Mucosa of rectum (tissue), 2 donors: ENCODE data around the gene MPO.

Experiments
- H3K27ac ChIP-seq, 2 donors: one replicate each; pipeline ENCODE4 v1.7.0; 2013; ENCODE audit warnings: inconsistent platforms in 2 of 2, low read depth in 2 of 2, low read length in 2 of 2
- H3K27me3 ChIP-seq, 2 donors: one replicate each; pipeline ENCODE4 v1.7.0; 2013; ENCODE audit warnings: low read length in 2 of 2; ENCODE audit not compliant: control insufficient read depth in 2 of 2, insufficient read depth in 2 of 2
- H3K36me3 ChIP-seq, 2 donors: one replicate each; pipeline ENCODE4 v1.7.0; 2013; ENCODE audit warnings: low read length in 2 of 2; ENCODE audit not compliant: control insufficient read depth in 2 of 2, insufficient read depth in 2 of 2
- H3K4me1 ChIP-seq, 2 donors: one replicate each; pipeline ENCODE4 v1.7.0; 2013; ENCODE audit warnings: low read length in 2 of 2, mild to moderate bottlenecking in 1 of 2; ENCODE audit not compliant: control insufficient read depth in 2 of 2, insufficient read depth in 2 of 2
- H3K4me3 ChIP-seq, 2 donors: one replicate each; pipeline ENCODE4 v1.7.0; 2013; ENCODE audit warnings: low read length in 2 of 2
- H3K9ac ChIP-seq, 2 donors: one replicate each; pipeline ENCODE4 v1.7.0; 2013; ENCODE audit warnings: low read length in 2 of 2, low read depth in 1 of 2, mild to moderate bottlenecking in 1 of 2
- H3K9me3 ChIP-seq, 2 donors: one replicate each; pipeline ENCODE4 v1.7.0; 2013; ENCODE audit warnings: low read length in 2 of 2; ENCODE audit not compliant: control insufficient read depth in 2 of 2
- donor health status: healthy.
- donor health status: Normal muscosa, but diverticular disease.

Gene MPO

GRCh38 chr17:58280480-58281217, at the start of gene MPO:
MPO (minus strand) TSS chr17:58280935; CDS start chr17:58280758, 177 bp downstream.
- Histone ChIP-seq H3K36me3 (no peaks in the 10 kb centered on the region), H3K4me1 (no peaks in the 10 kb centered on the region), H3K27ac (no peak within 1 kb of the TSS), H3K4me3 (no peak within 1 kb of the TSS), H3K9me3 (no peaks in the 10 kb centered on the region), H3K27me3 (peaks cover 0 to 14% of the 10 kb centered on the region in 2 donors), H3K9ac (no peak within 1 kb of the TSS)

- H3K4me3 ChIP-seq: peak overlapping the region; percentile 1 to 82
- H3K27me3 ChIP-seq: no peaks in the 10 kb centered on the region
- H3K9me3 ChIP-seq: no peaks in the 10 kb centered on the region
- H3K36me3 ChIP-seq: peaks cover 0 to 2% of the 10 kb centered on the region in 2 donors
- peaks cover 10 to 13% of the 10 kb centered on the region in 2 donors for H3K4me1 ChIP-seq
- no peak overlapping the region for H3K9ac ChIP-seq
- H3K27ac ChIP-seq: peak overlapping the region in 1 of 2 donors; percentile 89
Observed at GRCh38 chr17:58329810-58330537, 49.2 kb upstream of the MPO start.

GRCh38 chr17:58329035-58329809, 48.5 kb upstream of the MPO start:
- peak overlapping the region in 1 of 2 donors; percentile 9 for H3K9ac ChIP-seq
- H3K27ac ChIP-seq: peak overlapping the region in 1 of 2 donors; percentile 40
- H3K36me3 ChIP-seq: peaks cover 0 to 2% of the 10 kb centered on the region in 2 donors
- peaks cover 9 to 16% of the 10 kb centered on the region in 2 donors for H3K4me1 ChIP-seq
- H3K9me3 ChIP-seq: no peaks in the 10 kb centered on the region
- peak overlapping the region in 1 of 2 donors; percentile 82 for H3K4me3 ChIP-seq
- H3K27me3 ChIP-seq: no peaks in the 10 kb centered on the region

- Histone ChIP-seq H3K4me3 (peak within 1 kb of the TSS in 1 of 2 donors; percentile 82), H3K27me3 (no peaks in the 10 kb centered on the region), H3K27ac (peak within 1 kb of the TSS in 1 of 2 donors; percentile 40), H3K36me3 (peaks cover 0 to 2% of the 10 kb centered on the region in 2 donors), H3K9ac (peak within 1 kb of the TSS in 1 of 2 donors; percentile 9), H3K4me1 (peaks cover 9 to 16% of the 10 kb centered on the region in 2 donors), H3K9me3 (no peaks in the 10 kb centered on the region)
Observed at GRCh38 chr17:58328195-58329034, 47.7 kb upstream of the MPO start, which contains the start of gene TSPOAP1. TSPOAP1 (minus strand) TSS chr17:58328795; CDS start chr17:58327920, 875 bp downstream.

GRCh38 chr17:58327363-58328194, 46.8 kb upstream of the MPO start:
- peak overlapping the region in 1 of 2 donors; percentile 61 for H3K4me3 ChIP-seq
- H3K27me3 ChIP-seq: no peaks in the 10 kb centered on the region
- H3K9ac ChIP-seq: no peak overlapping the region
- H3K4me1 ChIP-seq: peaks cover 9 to 16% of the 10 kb centered on the region in 2 donors
- H3K27ac ChIP-seq: peak overlapping the region in 1 of 2 donors; percentile 40
- H3K36me3 ChIP-seq: peaks cover 0 to 2% of the 10 kb centered on the region in 2 donors
- no peaks in the 10 kb centered on the region for H3K9me3 ChIP-seq

- no peak overlapping the region for H3K4me3 ChIP-seq
- no peaks in the 10 kb centered on the region for H3K9me3 ChIP-seq
- H3K27me3 ChIP-seq: no peaks in the 10 kb centered on the region
- H3K4me1 ChIP-seq: peaks cover 9 to 16% of the 10 kb centered on the region in 2 donors
- H3K27ac ChIP-seq: no peak overlapping the region
- no peak overlapping the region for H3K9ac ChIP-seq
- peaks cover 0 to 2% of the 10 kb centered on the region in 2 donors for H3K36me3 ChIP-seq
Observed at GRCh38 chr17:58326609-58327362, 46.1 kb upstream of the MPO start.

GRCh38 chr17:58325976-58326468, 45.3 kb upstream of the MPO start:
- Histone ChIP-seq H3K4me3 (no peak overlapping the region), H3K27ac (no peak overlapping the region), H3K27me3 (no peaks in the 10 kb centered on the region), H3K36me3 (peaks cover 0 to 2% of the 10 kb centered on the region in 2 donors), H3K9ac (no peak overlapping the region), H3K4me1 (peaks cover 9 to 16% of the 10 kb centered on the region in 2 donors), H3K9me3 (no peaks in the 10 kb centered on the region)

- Histone ChIP-seq H3K36me3 (peaks cover 0 to 2% of the 10 kb centered on the region in 2 donors), H3K4me3 (peak overlapping the region; percentile 79 to 83), H3K9ac (no peak overlapping the region), H3K9me3 (no peaks in the 10 kb centered on the region), H3K4me1 (peaks cover 9 to 16% of the 10 kb centered on the region in 2 donors), H3K27me3 (no peaks in the 10 kb centered on the region), H3K27ac (no peak overlapping the region)
Observed at GRCh38 chr17:58325289-58325726, 44.6 kb upstream of the MPO start.
